Measurements from ENCODE around the gene PCDH9.

PCDH9 gene

DNA sequence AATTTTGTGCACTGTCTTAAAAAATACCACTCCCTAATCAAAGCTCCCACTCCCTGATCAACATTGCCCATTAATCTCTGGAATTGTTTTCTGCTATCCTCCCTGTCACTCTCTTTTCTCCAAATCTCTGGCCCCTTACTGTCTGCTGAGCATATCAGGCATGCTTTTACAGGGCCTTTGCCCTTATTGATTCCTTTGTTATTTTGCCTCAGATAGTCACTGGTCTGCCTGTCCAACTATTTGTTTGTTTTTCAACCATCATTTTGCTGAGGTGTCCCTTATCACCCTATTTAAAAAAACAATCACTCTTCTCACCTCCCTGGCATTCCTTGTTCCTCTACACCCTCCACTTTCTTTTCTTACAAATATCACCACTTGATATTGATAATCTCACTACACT, 153.0 kb downstream of the PCDH9 start:
- no peak for DNase-seq

DNA sequence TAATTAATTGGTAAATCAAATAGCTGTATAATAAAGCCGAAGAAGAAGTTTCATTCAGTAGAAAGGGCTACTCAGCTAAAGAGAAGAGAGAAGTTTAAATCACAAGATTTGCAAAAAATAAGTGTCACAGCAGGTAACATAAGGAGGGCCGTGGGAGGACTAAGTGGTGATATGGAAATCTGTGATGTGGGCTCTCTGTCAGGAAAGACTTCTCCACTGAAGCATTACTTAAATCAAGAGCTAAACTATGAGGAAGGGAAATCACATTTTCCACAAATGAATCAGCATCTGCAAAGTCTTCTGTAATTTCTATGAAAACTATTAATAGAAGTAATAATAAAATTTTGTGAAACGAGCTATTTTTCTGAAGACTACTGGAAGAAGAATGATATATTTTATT, 153.8 kb downstream of the PCDH9 start:
- DNase-seq: no peak

DNA sequence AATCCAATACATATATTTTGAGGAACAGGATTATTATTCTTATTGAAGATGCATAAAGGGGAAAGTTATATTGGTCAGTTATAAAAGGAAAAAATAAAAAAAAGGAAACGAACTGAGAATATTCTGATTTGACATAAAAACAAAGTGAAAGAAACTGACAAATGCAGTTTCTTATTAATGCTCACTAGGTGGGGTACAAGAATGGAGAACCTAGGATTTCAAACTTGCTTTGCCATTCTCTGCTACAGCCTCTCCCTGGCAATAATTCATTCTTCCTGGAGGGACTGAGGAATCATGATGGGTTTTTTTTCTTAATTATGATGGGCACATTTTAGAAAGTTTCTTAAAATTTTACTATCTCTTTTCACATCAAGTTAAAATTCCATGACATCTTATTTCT, 154.9 kb downstream of the PCDH9 start:
- DNase-seq: no peak

DNA sequence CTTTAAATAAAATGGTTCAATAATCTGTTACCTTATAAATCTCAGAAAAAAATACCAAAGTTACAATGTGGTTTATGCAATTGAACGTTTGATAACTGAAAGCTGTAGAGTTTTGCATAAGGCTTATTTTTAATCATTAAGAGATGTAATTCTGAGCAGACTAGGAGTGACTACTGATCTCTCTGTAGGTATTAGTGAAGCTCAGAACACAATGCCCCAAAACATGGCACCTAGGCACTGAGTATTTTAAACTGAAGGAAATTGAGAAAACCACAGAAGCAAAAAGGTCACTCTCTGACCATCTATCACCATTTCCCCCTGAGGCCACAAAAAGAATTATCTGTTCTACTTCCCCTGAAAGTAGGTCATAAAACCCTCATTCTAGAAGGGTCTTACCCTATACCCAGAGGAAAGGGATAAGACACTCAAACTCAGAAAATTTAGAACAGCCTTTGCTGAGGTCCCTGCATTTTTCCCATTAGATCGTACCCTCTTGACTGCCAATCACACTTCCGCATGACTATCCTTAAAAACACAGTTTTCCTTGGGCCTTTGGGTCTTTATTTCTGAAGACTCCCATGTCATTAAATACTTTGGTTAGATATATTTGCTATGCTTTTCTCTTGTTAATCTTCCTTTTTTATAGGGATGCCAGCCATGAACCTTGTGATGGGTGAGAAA, 158.1 kb downstream of the PCDH9 start:
- no peak for DNase-seq

DNA sequence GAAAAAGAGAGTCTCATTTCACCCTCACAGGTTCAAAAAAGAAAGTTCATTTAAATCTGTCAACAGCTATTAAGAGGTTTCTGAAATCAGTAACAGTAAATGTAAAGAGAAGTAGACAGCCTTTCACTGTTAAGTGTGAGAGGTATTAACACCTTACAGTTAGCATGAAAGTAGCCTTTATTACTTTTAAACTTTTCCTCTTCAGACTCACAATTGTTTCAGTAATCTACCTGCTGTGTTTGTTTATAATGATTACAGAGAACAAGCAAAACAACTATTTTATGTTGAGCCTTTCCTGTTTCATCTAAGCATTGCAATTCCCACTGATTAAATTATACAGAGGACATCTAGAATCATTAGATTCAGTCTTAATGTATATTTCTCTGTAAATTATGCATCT, 159.8 kb downstream of the PCDH9 start:
- DNase-seq: no peak

DNA sequence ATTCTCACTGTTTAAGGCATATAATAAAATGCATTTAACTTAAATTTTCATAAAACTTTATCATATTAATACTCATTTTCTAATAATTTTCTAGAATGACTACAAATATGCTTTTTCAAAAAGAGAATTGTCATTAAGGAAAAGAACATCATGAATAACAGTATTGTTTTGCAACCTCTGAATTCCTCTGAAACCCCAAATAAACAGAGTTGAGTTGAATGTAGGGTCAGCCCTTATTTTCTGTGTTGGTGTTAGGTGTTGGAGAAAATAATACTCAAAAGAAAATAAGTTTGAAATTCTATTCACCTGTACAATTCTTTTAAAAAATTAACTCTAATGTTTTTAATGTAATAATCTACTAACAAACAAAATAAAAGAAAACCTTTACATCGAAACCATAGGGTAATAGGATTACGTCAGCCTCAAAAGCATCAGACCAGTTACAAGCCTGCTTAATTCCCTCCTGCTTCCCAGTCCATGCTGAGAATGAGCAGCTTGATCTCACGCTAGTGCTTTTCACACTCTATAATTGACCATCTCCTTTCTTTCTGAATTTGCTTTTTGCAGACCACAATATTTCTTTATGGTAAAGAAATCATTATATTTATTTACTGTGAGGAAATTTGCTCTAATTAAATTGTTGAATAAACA, 160.9 kb downstream of the PCDH9 start:
- no peak for DNase-seq

DNA sequence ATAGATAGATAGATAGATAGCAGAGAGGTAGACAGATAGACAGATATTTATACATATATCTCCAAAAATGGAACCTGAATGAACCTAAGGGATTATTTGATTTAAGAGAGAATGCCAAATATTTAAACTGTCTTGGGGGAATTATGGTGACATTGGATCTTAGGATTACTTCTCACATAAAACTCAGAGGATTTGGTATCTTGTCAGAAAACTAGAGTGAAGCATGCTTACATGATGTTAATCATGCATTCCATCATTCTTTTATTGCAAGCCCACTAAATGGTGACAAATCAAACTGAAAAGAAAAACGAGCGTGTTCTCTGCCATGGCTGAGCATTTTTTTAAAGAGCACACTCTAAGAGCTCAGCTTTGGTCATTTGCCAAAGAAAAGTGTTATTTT, 165.2 kb downstream of the PCDH9 start:
- no peak for DNase-seq

DNA sequence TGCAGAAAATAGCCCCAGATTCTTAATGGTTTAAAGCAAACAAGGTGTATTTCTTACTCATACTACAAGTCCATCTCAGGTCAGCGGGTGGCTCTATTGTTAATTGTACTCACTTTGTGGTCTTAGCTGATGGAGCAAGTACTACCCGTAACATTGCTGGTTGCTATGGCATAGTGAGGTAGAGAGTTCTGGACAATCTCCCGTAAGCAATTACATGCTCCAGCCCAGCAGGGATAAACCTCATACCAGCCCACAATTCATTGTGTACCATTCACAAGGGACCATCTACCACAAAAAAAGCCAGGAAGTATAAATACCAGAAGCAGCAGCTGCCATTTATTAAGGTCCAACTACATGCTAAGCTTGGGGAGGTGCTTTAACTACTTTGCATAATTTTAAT, 167.1 kb downstream of the PCDH9 start:
- DNase-seq: no peak

DNA sequence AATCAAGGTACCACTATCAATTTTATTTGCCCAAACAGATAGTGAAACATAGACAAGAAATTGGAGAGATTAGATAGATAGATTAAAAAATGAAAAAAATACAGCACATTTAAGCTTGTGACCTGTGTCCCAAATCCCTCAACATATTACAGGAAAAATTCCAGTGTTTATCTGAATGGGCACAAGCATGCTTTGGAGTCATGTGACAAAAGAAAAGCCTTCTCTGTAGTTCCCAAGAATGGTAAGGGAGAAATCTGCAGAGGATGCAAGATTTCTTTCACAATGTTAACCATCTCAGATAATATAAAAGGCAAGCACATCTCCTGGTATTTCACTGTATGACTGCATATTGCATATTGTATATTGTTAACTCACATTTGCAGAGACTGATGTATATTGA, 168.0 kb downstream of the PCDH9 start:
- DNase-seq: no peak

DNA sequence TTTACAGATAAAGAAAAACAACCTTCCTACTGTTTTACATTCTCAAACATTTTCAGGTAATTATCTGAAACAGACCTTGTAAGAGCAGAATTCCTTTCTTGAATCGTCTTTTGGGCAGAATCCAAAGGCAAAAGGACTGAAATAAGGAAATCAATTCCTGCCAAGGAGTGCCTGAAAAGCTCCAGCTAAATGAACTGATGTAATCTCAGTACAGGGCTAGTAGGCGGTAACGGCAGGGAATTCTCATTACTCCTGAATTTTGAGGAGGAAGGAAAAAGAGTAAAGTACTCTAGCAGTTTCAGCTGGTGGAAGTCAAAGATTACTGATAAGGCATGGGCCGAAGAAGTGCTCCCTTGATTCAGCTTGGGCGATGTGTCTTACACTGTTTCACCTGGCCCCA, 168.4 kb downstream of the PCDH9 start:
- DNase-seq: no peak

DNA sequence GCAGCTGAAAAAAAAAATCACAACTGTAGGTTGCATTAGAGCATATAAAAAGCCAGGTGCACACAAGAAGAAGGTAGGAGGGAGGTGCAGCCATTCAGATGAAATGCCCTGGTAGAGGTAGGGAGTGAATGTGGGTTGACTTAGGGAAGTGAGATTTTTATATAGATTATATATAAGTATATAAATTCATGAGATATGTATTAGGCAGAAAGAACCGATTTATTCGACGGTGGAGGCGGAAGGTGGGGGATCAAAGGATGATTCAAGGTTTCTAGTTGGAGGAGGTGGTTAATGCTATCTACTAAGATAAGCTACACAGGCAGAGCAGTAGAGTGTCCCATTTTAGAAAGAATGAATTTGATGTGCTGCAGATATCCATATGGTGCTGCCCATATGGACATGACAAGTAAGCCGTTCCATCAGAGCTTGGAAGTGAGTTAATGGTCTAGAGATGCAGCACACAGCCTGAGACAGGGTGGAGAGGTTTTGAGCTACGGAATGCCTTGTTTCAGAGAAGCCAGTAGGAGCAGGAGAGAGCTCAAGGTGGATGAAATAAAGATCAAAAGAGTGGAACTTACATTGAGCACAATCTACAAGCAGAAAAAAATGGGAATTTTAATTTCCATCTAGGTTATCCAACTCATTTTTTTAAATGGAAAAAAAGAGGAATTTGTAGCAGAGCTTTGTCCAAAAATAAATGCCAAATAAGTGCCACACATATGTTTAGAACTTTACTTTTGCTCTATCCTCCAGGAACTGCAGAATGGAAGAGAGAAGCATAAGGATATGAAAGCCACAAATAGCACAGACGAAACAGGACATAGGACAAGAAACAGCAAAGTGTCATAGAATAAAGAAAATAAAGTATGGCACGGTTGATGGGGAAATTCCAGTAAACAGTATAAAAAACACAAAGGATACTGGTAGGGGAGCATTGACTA, 177.3 kb downstream of the PCDH9 start:
- DNase-seq: no peak

DNA sequence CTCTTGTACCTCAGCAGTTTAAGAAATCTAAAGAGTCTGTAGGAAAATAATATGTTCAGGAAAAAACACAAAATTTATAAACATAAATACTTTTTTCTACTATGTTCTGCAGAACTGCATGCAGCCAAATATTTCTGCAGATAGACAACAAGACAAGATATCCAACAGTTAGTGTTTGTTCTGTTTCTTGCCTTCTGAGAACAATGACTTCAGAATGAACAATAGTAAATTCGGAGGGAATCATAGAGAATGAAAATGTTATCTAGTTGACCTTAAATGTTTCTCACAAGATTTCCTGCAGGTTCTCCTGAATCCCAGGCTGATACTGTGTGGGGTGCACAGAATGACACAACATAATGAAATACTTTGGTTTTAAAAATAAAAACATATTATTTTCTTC, 180.4 kb downstream of the PCDH9 start:
- no peak for DNase-seq

DNA sequence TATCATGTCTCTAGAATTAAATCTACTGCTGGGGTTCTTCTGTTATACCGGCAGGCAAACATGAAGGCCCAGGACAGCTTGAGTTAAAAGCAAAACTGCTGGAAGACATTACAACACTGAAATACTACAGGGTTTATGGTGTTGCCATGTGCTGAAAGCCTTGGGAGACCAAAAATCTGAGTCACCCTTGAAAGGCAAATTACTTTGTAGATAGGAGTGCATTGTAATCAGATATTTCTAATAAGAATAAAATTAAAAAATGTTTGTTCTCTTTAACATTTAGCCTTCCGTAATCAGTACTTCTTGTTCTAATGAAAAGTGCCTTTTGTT, 181.3 kb downstream of the PCDH9 start:
- no peak for DNase-seq

DNA sequence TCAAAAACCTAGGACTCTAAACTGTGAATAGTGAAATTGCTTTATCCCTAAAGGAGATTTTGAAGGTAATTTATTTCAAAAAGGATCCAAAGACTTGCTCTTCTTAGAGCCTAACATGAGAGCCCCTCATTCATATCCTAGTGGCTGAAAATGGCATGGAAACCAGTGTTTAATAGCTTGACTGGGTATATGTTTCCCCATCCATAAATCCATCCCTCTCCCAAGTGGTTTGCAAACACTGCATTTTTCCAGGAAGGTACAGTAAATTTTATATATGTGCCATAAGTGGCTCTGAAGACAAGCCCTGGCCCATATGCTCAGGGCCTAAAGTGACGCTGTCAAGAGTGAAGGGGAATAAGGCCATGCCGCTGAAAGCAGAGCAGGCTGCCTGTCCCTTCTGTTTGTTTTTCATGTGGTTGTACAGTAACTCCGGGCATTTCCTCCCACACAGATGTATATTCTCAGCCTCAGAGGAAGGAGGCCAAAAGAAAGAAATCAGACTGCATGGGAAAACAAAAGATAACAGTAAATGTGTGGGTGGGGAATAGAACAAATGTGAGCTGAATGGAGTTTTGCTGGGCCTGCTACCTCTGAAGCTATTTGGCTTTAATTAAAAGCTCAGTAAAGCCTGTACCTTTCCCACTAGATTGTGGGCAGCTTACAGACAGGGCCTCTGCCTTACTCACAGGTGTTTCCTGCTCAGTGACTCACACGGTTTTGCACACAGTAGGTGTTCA, 181.9 kb downstream of the PCDH9 start:
- DNase-seq: no peak

DNA sequence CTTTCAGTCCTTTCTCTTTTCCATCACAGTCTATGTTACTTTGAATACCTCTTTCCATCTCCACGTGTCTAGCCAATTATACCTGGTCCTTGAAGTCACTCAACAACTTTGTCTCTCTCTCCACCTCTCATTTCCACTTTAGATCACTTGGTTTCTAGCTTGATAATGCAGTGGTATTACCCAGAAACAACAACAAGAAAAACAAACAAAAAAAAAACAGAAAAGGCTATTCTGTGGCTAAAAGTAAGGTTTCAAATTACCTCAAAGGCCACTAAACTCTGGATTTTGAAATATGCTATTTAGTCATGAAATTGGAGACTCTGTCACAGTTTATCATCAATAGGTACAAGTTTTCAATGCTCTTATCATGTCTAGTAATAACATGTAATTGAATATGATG, 184.8 kb downstream of the PCDH9 start:
- DNase-seq: no peak

DNA sequence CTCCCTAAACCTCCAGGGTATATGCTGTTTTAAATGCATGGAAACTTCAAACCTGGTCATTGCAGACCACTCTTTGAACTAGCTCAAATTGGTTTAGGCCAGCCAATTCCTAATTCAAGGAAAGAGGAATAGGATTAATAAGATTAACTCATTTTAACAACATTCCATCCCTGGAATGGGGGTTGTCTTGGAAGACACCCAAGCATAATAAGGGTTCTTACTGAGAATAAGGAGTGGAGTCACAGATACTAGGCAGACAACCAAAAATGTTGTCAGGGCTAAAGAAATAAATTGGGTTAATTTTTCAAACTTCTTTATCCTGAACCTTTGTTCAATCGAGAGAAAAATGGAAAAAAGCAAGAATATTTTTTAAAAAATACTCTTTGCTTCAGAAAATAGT, 186.2 kb downstream of the PCDH9 start:
- DNase-seq: no peak

DNA sequence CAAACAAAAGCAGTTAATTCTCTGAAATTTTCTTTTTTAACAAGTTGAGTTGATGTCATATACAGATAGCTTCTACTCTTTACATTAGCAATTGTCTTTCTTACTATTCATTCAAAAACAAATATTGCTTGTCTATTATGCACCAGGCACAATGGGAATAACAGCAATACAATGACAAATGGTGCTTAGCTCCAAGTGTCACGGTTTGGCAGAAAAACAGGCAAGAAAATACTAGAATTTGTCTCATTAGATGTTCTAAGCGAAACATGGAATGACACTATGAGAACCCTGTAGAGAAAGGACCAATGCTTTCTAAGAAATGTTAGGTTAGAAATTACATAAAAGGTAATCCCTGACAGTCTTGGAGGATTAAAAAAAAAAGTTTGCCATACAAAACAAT, 187.6 kb downstream of the PCDH9 start:
- DNase-seq: no peak

DNA sequence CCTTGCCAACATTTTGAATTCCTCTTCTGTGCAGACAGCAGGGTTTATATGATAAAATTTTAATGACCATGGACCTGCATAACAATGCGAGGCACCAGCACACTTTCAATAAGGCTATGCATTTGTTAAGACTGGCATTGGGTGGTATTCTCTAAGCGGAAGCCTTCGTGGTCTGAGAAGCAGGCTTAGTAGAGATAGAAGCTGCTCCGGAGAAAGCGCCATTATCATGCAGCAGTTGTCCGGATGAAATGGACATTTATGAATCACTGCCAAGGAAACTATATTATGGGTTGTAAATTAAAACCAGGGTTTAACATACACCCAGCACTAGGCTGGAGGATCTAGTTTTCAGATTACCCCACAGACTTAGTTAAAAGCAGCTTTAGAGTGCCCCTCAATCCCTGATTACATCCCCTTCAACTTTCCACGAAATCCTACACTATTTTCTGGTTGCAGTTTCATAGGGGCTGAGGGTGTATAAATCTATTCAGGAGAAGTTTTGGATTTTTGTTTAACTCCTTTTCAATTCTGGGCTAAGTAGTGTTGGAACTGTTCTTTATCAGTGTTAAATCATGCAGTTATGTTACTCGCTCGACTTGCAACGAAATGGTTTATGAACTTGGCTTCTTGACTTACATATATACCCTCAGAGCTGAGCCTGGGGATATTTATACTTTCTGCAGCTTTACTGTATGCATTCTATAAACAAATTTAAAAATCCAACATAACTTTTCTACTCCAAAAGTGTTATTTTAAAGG, 193.3 kb downstream of the PCDH9 start:
- DNase-seq: no peak

DNA sequence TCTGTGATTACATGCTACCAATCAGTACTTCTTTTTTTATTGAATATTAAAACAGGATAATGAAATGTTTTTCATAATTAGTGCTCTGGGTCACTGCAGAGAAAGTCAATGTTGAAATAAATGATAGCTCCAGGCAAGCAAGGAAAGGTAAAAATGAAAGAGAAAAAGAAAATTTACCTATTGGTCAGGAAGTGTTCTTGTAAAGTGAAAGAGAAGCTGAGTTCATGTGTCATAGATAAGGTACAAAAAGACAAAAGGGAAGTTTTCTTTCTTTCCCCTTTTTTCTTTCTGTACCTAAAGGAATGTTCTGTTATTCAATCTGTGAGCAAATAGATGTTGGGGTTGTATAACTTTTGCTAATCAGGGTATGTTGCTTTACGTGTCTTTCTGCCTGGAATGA, 197.0 kb downstream of the PCDH9 start:
- DNase-seq: no peak

DNA sequence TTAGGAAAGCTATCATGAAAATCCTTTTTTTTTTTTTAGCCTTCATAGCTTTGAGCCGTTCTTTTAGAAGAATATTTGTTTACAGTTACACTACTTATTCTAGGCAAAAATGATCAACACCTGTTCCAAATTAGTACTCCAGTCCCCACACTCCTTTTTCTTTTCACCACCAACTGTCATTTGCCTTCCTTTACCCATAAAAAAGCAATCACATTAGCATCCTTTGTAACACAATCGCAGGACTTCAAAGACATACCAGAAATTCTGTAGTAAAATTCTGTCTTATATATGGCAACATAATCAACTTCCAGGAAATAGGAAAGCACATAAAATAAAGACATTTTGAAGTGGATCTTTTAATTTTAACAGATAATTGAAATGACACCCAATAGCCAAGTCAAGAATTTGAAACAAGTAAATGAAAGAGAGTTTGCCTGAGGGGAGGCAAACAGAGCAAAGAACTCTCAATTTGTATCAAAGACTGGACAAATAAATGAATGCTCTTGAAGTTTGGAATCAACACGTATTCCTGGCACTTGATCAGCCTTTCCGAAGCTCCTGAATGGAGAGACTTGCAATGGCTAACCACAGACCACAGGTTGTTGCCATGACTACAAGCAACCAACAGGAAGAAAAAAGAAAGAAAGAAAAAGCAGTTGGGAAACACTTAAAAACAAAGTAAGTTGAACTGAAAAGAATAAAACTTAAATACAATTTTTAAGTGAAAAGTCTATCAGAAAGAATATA, 206.8 kb downstream of the PCDH9 start:
- no peak for DNase-seq

DNA sequence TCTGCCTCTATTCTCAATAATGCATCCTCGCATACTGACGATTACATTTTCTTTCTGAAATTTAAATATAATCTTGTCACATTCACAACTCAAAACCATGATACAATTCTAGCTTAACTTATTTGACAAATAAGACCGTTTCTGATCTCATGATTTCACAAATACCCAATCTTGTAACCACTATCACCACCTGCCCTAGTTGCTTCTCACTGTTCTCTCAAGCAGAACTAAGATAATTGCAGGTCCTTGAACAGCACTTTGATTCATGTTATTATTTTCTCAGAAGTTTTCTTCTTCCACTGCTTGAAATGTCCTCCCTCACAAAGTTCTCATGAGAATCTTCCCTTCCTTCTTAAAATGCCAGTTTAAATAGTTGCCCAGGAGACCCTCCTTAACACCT, 211.4 kb downstream of the PCDH9 start:
- DNase-seq: no peak

DNA sequence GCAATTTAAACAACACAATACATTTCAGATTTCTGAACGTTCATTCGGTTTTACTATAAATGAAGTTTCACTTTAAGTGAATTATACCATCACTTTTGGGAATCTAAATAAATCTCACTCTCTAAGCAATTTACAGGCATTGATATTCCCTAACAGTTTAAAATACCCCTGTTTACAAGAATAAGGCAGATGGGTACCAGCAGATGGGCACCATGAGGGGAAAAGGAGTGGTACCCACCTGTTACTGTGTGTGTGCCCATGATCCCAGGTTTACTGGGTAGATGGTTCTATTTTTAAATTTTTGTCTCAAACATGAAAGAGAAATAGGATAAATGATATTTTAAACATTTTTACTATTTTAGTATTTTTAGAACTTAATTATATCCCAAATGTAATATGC, 212.9 kb downstream of the PCDH9 start:
- no peak for DNase-seq

Measured in activated CD4-positive, alpha-beta T cell treated with anti-CD3 and anti-CD28 coated beads, Interleukin-2, amount 50 U/mL, for 4 hours (primary cell).